NCI-H146 (cell line): ENCODE results near the gene AAR2.

Experiments used
- DNase-seq: peaks from one replicate; lab custom pipeline; 2025; lab: John Stamatoyannopoulos, UW

Gene AAR2, protein sequence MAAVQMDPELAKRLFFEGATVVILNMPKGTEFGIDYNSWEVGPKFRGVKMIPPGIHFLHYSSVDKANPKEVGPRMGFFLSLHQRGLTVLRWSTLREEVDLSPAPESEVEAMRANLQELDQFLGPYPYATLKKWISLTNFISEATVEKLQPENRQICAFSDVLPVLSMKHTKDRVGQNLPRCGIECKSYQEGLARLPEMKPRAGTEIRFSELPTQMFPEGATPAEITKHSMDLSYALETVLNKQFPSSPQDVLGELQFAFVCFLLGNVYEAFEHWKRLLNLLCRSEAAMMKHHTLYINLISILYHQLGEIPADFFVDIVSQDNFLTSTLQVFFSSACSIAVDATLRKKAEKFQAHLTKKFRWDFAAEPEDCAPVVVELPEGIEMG

DNA sequence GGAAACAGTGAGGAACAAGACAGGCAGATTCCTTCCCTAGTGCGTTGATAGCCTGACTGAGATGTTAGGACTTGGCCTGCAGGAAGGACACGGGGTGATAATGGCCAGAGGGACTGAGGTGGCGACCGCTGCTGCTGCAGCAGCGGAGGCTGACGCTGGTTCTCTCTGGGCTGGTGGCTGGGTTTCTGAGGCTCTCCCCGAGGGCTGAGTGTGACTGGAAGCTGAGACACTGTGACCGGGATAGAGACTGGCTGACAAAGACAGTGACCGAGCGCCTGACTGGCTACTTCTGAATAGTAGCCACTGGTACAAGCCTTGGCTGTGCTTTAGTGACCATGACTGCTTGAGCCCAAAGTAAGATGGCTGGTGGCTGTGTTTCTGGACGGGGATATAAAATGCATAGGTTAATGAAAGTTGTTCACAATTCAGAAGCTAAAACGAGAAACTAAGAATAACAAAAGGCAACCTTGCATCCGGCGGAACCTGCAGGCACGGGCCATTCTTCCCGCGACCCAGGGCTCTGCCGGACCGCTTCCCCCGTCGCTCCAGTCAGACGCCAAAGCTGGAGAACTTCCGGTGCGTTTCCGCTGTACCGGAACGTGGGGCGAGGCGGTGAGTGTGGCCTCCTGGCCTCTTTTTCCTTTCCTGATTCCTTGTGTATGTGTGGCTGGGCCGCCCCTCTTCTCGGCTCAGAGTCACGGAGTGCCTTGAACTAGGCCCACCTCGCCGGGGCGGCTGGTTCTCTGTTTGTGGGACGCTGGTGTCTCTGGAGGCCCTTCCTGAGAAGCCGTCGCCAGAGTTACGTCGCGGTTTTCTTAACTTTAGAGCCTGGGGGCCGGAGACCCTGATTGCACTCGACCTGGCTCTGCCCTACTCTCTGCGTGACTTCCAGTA lies at the start of gene AAR2:
Gene AAR2, plus strand, starts transcription at position 587 of the 894 bp plus-strand sequence. CDS start 3,391 bp downstream, outside the sequence.
- DNase-seq: peak; percentile 84

DNA sequence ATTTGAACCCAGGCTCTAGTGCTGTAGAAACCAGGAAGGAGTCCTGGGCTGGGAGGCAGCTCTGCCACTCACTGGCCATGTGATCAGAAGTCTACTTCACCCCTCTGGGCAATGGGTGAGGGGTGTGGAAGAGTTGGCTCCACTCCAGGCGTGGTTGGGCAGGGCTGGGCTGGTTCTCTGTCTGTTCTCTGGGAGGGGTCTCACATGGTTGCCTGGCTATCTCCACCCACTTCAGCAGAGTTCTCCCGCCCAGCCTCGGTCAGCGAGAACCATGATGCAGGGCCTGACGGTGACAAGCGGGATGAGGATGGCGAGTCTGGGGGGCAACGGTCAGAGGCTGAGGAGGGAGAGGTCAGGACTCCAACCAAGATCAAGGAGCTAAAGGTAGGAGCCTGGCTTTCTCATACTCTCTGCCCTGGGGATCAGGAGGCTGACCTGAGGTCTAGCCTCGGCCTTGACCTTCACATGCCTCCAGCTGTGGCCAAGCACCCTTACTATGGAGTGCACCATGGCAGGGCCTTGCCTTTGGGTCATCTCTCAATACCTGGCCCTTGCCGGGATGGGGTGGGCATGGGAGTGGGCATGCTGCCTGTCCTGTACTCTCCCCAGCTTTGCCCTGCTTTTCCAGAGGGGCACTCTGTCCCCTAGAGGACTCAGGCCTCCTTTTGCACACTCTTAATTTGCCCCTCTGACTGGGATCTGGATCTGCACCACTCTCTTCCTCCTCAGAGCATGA lies 42.1 kb upstream of the AAR2 start:
- no peak for DNase-seq

DNA sequence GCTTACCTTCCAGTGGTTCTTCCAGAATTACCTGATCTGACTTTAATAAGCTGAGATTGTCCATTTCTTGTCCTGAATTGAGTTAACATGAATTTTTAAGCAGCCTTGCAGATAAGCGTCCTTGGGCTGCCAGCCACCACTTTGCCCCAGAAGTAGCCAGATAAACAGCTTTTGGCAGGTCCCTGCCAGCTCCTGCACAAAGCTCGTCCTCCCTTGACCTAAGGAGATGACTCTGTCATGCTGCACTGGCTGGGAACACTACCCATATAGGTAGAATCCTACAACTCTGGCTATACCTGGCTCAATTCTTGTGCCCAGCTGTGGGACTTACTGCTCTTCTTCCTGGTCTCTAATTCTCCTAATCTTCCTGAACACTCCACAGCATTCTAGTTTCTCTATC lies 39.6 kb upstream of the AAR2 start:
- DNase-seq: no peak

DNA sequence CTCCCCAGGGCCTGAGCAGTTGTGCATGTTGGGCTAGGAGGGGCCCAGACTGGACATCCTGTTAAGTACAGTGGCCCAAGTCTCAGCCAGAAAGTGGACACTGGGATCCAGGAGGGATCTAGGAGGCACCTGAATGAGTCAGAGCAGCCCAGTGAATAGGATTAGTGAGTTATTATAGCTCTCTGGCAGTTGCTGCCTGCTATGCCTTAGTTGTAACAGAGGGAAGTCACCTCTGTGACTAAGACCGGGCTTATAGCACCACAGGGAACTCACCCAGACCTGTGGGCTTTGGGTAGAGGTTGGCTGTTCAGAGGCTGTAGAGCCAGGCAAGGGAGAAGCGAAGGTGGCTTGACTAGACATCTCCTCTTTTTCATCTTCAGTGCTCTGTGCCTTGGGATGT lies 39.0 kb upstream of the AAR2 start:
- no peak for DNase-seq

DNA sequence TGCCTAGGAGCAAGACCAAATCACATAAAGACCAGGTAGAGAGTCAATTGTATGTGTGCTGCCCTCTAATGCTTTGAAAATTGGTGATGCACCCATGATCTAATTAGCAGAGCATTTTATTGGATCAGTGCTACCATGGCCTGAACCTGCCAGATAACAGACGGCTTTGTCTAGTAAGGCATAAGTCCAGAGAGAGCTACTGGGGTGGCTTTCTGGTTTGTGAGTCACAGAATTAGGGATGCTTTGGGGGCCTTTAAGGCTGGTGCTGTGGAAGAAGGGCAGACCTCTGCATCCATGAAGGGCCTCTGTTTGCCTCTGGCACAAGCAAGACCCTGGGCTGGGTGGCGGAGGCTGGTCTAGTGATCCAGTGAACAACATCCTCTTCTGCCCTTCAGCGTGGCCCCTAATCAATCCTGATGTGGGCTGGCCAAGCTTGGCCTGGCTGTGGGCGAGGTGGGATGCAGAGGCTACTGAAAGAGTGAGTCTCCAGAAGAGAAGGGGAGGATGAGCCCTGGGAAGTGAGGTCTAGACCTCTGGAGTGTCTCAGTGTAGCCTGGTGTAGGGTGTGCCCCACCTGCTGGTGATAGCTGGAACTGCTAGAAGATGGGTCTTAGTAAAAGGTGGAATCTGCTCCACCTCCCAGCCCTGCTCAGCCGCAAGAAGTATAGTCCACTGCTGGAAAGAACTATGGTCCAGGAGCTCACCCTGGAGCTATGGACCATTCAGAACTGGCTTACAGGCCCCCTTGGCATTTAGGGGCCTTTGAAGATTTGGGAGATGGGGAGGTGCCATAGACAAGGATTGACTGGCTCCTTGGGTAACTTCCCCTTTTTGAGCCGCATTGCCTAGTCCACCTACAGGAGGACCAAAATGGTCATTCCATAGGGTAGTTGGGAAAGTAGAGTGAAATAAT lies 36.7 kb upstream of the AAR2 start:
- peak; percentile 78 for DNase-seq

DNA sequence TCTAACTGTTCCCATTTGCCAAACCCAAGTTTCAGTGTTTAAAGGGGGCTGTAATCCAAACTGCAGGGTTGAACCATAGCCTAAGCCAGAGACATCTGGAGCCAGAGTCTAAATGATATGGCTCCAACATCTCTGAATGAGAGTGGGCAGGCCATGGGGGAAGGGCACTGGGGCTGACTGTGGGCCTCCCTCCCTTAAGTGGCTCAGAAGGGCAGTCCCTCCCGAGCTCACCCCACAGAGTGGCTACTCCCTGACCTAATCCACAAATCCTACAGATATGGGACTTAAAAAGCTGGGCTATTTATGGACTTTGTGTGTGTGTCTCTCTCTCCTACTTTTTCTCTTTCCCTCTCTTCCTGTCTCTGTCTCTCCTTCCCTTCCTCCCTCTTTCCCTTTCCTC lies 35.8 kb upstream of the AAR2 start:
- no peak for DNase-seq

DNA sequence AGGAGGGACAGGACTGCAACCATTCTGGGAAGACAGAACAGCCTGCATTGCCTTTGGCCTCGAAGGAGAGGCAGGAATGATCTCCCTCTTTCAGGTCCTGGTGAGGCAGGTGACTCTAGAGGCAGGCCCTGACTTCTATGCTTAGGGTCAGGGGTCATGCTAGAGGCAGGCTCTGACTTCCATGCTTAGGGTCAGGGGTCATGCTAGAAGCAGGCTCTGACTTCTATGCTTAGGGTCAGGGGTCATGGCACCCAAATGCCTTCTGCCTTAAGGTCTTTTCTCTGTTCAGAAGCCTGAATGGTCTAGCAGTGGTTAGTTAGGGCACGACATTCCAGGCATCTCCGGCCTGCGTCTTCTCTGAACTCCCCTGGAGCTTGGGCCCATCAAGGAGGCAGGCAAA lies 35.1 kb upstream of the AAR2 start:
- DNase-seq: no peak

DNA sequence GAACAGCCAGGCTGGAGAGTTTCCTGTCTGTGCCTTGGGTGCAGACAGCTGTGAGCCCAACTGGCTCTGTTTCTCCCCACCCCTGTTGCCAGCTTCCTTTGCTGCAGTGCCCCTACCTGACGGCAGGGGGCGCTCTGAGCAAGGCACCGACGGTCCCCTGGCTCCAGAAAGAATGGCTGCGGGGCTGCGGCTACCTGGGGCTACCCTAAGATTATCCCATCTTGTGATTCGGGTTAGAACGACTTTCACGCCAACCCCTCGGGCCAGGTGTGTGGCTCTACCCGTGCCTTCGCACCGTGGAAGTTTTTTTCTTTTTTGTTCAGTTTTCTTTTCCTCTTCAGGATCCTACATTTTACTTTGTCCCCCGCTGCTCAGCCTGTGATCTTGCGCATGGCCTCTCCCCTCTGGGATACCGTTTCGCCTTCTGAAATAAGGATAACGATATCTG lies 33.4 kb upstream of the AAR2 start:
- DNase-seq: peak; percentile 29

DNA sequence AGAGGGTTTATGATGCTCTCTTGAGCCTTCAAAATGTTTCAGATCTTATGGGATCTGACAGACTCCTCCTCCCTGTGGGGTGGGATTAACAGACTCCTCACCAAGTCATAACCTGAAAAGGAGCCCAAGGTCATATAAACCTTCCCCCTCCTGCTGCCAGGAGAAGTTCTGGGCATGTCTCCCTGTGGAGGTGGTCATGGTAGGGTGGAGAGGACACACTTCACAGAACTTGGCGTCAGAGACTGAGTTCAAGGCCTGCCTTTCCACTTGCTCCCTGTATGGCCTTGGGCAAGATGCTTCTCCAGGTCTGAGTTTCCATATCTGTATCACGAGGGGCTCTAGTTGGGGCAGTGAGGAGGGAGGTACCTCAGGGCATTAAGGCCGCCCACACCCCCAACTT lies 32.4 kb upstream of the AAR2 start:
- DNase-seq: no peak

DNA sequence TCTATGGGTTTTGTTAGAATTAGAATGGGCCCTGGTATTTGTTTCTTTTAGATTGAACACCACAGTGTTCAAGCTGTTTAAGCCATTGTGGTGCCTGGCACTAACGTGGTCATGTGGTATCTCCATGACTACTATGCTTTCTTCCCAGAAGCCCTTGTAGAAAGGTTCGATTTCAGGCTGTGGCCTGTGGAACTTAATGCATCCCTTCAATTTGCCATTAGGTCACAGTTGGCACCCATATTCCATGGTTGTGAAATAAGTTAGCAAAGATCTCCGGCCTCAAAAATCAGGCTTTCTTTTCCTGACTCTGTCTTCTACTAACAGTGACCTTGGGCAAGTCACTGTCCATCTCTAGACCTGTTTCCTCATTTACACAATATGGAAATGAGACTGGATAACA lies 31.3 kb upstream of the AAR2 start:
- DNase-seq: no peak

DNA sequence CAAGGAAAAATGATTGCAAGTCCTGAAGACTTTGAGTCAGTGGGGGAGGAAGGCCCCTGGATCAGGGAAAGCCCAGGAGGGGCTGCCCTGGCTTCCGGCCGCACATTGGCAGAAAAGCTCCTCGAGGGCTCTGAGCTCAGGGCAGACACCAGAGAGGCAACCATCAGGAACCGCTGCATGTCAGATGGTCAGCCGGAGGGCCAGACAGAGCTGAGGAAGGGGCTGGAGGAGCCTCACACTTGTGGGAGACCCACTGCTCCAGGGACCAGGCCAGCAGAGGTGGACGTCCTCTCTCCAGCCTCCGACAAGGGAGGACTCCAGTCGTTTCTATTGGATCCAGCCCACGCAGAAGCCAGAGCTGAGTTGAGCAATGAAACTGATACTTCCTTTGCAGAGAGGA lies 30.2 kb upstream of the AAR2 start:
- no peak for DNase-seq

DNA sequence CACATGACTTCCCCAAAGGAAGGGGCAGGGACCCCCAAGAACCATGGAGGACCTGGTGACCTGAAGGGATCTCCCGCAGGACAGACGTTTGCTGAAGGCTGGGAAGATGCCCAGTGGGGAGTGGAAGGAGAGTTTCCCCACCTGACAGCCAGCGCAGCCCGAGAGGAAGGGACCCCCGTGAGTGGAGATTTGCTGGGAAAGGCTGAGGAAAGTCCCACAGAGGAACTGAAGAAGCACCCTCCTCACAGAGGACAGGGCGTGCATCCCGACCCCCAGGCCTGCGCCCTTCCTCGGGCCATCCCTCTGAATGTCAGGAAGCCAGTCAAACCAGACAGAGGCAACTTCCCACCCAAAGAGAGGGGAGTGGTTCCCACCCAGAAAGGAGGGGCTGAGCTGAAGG lies 29.6 kb upstream of the AAR2 start:
- no peak for DNase-seq

DNA sequence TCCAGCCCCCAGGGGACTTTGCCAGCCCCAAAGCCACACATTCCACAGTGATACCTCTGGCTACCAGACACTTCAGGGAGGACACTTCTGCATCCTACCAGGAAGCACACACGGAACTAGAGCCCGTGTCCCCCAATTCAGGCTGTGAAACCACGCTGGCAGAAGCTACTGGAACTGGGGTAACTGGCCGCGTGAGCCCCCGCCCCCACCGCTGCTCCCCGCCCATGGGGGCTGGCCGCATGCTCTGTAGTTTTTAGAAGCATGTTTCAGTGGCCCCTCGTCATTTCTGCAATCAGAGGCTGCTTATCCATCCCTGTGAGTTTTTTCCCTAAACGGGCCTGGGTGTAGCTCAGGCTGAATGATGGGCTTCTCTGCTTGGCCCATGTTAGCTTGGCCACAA lies 28.7 kb upstream of the AAR2 start:
- DNase-seq: no peak

DNA sequence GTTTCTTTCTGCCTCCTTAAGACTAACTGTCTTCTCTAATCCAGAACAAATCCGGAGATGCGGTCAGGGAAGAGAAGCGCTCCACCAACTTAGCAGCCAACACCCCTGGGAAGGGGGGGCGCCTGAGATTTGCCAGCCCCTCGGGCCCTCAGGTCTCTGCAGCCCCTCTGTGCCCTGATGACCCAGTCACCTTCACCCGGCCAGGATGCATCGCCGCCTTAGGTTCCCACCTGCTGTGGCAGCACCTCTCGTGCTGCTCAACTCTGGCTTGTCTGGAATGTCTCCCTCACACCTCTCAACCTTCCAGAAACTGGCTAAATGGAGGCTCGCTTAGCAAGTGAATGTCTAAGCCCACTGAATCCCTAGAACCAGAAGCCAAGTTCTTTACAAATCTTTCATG lies 28.0 kb upstream of the AAR2 start:
- no peak for DNase-seq

DNA sequence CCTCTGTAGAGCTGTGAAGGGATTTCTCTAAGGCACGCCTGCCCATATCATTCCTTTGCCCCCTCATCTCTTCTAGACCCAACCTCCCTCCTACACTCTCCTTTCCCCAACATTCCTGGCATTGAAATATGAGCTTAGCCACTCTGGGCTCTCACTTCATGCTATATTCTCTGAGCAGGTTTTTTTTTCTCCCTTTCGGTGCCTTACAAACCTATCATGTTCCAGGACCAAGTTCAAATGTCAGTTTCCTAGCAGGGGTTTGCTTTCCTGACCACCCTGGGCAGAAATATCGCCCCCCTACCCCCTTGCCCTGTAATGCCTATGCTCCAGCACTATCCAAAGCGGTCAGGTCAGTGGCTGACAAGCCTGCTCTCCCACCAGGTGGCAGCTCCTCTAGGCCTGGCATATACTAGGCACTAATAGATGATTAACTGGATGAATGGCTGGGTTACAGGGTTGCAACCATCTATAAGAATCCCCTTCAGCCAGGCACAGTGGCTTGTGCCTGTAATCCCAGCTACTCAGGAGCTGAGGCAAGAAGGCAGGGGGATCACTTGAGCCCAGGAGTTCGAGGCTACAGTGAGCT lies 25.7 kb upstream of the AAR2 start:
- no peak for DNase-seq

DNA sequence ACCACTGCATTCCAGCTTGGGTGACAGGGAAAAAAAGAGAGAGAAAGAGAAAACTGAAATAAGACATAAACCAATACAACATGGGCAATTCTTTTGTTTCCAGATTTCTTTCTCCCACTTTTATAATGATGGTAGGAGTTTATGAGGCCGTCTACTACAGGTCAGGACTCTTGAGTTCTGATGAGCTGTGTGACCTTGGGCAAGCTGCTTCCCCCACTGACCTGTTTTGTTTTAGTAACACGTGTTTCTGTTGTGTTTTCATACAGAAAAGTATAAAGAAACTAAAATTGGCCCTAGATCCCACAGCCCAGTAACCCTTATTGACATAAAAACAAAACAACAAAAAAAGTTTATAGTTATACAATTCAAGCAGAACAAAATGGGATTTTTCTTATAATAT lies 22.9 kb upstream of the AAR2 start:
- no peak for DNase-seq

DNA sequence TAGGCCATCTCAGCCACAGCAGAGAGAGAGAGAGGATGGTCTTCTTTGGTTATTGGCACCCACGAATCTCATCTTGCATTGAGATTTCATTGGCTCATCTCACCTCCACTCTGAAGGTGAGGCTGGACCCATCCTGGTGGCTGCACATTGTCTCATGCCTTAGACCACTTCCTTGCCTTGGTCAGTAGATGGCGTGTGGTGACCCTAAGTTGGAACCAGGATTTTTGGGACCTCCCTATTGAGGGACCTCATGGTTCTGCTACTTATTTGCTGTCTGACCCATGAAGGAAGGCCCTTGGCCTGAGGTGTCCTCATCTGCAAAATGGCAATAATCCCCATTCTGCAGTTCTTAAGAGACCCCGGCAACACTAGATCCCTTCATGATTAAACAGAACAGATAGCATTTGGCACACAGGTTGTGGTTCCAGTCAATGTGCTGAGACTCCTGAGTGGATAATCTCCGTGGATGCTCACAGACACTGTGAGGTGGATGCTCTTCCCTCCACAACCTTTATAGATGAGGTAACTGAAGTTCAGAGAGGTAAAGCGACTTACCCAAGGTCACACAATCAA lies 21.5 kb upstream of the AAR2 start:
- DNase-seq: peak; percentile 17

DNA sequence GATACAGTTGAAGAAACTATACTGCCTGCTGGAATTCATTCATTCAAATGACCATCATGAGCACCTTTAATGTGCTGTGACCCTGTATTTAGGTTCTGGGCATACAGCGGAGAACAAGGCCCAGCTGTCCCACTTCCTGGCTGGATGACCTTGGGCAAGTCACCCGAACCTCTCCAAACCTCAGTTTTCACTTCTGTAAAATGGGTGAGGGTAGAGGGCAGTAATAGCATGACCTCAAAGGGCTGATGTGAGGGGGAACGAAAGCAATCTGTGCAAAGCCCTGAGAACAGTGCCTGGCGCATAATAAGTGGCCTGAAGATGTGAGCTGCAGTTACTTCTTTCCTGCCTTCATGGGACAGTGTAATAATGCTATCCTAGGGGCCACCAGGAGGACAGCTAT lies 20.5 kb upstream of the AAR2 start:
- no peak for DNase-seq

DNA sequence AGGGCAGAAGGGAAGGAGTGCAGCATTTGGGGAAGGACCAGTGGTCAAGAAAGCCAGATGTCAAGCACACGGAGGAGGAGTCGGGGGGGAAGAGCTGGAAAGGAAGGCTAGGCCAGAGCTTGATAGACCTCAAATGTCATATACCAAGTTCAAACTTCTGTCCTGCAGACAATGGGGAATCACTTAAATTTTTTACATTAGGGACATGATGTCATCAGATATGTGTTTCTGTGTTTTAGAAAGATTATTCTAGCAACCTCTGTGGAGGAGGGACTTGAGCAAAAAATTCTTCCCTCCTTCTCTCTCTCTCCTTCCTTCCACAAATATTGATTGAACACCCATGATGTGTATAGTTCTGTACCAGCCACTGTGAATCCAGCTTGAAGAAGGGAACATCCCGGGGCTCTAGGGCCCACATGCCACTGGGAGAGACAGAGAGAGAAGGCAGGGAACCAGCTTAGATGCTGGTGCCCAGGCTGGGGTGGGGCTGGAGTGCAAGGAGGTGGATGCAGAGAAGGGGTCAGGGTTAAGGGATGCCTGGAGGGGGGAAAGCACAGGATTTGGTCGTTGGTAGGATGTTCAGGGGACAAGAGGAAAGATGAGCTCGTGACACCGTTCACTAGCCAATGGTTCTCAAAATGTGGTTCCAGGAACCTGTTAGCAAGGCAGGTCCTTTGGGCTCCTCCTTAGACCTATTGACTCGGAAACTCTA lies 19.8 kb upstream of the AAR2 start:
- DNase-seq: no peak

DNA sequence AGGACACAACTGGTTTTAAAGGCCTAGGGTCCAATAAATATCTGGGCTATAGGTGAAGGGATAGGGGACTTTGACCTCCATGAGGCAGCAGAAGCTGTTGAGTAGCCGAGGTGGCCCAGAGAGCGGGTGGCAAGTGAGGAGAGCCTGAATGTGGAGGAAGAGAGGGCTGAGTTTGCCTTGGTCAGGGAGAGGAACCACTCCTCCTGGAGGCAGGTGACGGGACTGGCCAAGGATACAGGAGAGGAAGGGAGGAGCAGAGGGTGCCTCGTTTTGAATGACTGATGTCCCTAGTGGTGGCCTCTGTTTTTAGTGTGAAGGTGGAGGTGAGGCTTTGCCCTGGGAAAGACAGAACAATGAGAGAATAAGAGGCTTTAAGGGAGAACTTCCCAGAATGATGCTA lies 19.1 kb upstream of the AAR2 start:
- no peak for DNase-seq
